Caco-2 (cell line): ENCODE measurements around the gene CLMP. TPM values are rescaled to one million over a fixed set of nuclear protein-coding genes. Genes with fewer than 3 reads are reported as not detected.

Experiments used
- BruUV-seq: library from RNA; stranded (reverse); fragments of 400-500 nt; replicated peaks from 2 replicates; lab custom pipeline; 2021; lab: Mats Ljungman, UMichigan
- CTCF ChIA-PET: fragments of 300-600 bp; sonication (Branson Sonifier 250); formaldehyde crosslinking; loops from one replicate; lab custom pipeline; 2022; ENCODE audit warnings: antibody characterized with exemption; lab: Charles Lee
- POLR2A ChIA-PET: fragments of 300-600 bp; sonication (Branson Sonifier 250); formaldehyde crosslinking; loops from one replicate; lab custom pipeline; 2022; ENCODE audit warnings: antibody characterized with exemption; lab: Charles Lee
- DNase-seq, 2 experiments: peaks; one replicate each; pipeline versions ENCODE4 v3.0.0 to v3.0.0-alpha.2; 2020 to 2022
- H3K27me3 ChIP-seq: replicated peaks from 2 replicates; pipeline ENCODE4 v1.6.0; 2011; ENCODE audit warnings: low read length; ENCODE audit not compliant: control insufficient read depth, insufficient read depth
- H3K36me3 ChIP-seq: 2 replicates; pipeline ENCODE4 v1.5.1; 2011; ENCODE audit warnings: low read length; ENCODE audit not compliant: control insufficient read depth, insufficient read depth
- H3K4me1 ChIP-seq: fragments of 250-450 bp; sonication (Bioruptor Pico); 2 replicates; pipeline ENCODE4 v1.5.1; 2020; ENCODE audit warnings: mild to moderate bottlenecking
- H3K4me3 ChIP-seq: 2 replicates; pipeline ENCODE4 v1.5.1; 2011; ENCODE audit warnings: low read depth, mild to moderate bottlenecking, control low read depth, low read length
- H3K9me3 ChIP-seq: fragments of 250-450 bp; sonication (Bioruptor Pico); 2 replicates; pipeline ENCODE4 v1.5.1; 2020; ENCODE audit warnings: mild to moderate bottlenecking, moderate library complexity
- H3K27ac Mint-ChIP-seq: one replicate; pipeline ENCODE4 v1.8.0; 2022; ENCODE audit warnings: mixed read lengths; ENCODE audit not compliant: unreplicated experiment
- H3K27me3 Mint-ChIP-seq: one replicate; pipeline ENCODE4 v1.8.0; 2022; ENCODE audit warnings: mixed read lengths; ENCODE audit not compliant: insufficient read depth, unreplicated experiment
- H3K36me3 Mint-ChIP-seq: one replicate; pipeline ENCODE4 v1.8.0; 2022; ENCODE audit warnings: mild to moderate bottlenecking, mixed read lengths; ENCODE audit not compliant: insufficient read depth, unreplicated experiment
- H3K4me1 Mint-ChIP-seq: one replicate; pipeline ENCODE4 v1.8.0; 2022; ENCODE audit warnings: low read depth, mixed read lengths; ENCODE audit not compliant: unreplicated experiment
- H3K4me3 Mint-ChIP-seq: one replicate; pipeline ENCODE4 v1.8.0; 2022; ENCODE audit warnings: mild to moderate bottlenecking, moderate library complexity, mixed read lengths; ENCODE audit not compliant: unreplicated experiment
- H3K9me3 Mint-ChIP-seq: one replicate; pipeline ENCODE4 v1.8.0; 2022; ENCODE audit warnings: mixed read lengths; ENCODE audit not compliant: unreplicated experiment
- CTCF ChIP-seq, 2 experiments: fragments of 200-600 bp in 1 of 2; IDR thresholded peaks; 1 replicate in 1 of 2; 2 replicates in 1 of 2; pipeline versions ENCODE4 v1.5.1 to v1.8.0; 2011 to 2022; ENCODE audit warnings: antibody characterized with exemption in 1 of 2, control low read depth in 1 of 2, inconsistent platforms in 1 of 2, low read depth in 1 of 2, low read length in 1 of 2, mild to moderate bottlenecking in 1 of 2, moderate library complexity in 1 of 2; ENCODE audit not compliant: insufficient read depth in 1 of 2, severe bottlenecking in 1 of 2, unreplicated experiment in 1 of 2
- intact Hi-C: fragments of 100-400 bp; cut with micrococcal nuclease; formaldehyde crosslinking; loops from one replicate; pipeline ENCODE4 v1.10.0; 2022; ENCODE audit not compliant: unreplicated experiment
- total RNA-seq: library from RNA; stranded (reverse); gene quantifications from 2 replicates; pipeline ENCODE4 v1.2.3, GENCODE V29; 2022

CLMP gene
- total RNA-seq, 1 experiment from 2014 or later: 58.9 TPM

- H3K9me3 Mint-ChIP-seq: no peaks in the 10 kb centered on the region
- H3K36me3 ChIP-seq: no peaks in the 10 kb centered on the region
- H3K9me3 ChIP-seq: no peaks in the 10 kb centered on the region
- no peak overlapping the region for H3K4me3 Mint-ChIP-seq
- no peak overlapping the region for H3K4me3 ChIP-seq
- POLR2A ChIA-PET: interaction anchor here (1.0 kb wide), 1 partner anchor 53 kb away, joined by 4 read pairs; no protein-coding TSS in a partner anchor
- DNase-seq: no peak
- no peaks in the 10 kb centered on the region for H3K36me3 Mint-ChIP-seq
- CTCF ChIA-PET: interaction anchor here (0.9 kb wide), 1 partner anchor 131 kb away, joined by 3 read pairs; no protein-coding TSS in a partner anchor
- TF ChIP-seq CTCF (IDR thresholded peaks at IDR 0.05; ENCODE audit: insufficient read depth in 1 of 2, low read depth in 1 of 2, low read length in 1 of 2, severe bottlenecking in 1 of 2, unreplicated experiment in 1 of 2): no peak
- no peaks in the 10 kb centered on the region for H3K4me1 Mint-ChIP-seq
- H3K27me3 ChIP-seq: no peaks in the 10 kb centered on the region
- no peaks in the 10 kb centered on the region for H3K27me3 Mint-ChIP-seq
- no peaks in the 10 kb centered on the region for H3K4me1 ChIP-seq
- BruUV-seq: no TSS peak
- no peak overlapping the region for H3K27ac Mint-ChIP-seq
- intact Hi-C loops: no loop called here
These were observed 78.6 kb downstream of the CLMP start for GRCh38 chr11:123116486-123116885.

GRCh38 chr11:123111465-123111864 lies 83.6 kb downstream of the CLMP start:
- DNase-seq: peak in 1 of 2 experiments; percentile 64
- POLR2A ChIA-PET: interaction anchor here (0.6 to 0.9 kb wide), 2 partner anchors 49 to 150 kb away, joined by 3 to 5 read pairs; partner anchors contain the start of gene HSPA8
- H3K4me3 Mint-ChIP-seq: no peak overlapping the region
- H3K4me3 ChIP-seq: no peak overlapping the region
- CTCF ChIA-PET: interaction anchor here (0.6 to 6.8 kb wide), 8 partner anchors 8 to 152 kb away, joined by 3 to 98 read pairs (median 6); no protein-coding TSS in a partner anchor
- peak; percentile 84 to 86 for TF ChIP-seq CTCF (IDR thresholded peaks at IDR 0.05; ENCODE audit: insufficient read depth in 1 of 2, low read depth in 1 of 2, low read length in 1 of 2, severe bottlenecking in 1 of 2, unreplicated experiment in 1 of 2)
- no peaks in the 10 kb centered on the region for H3K27me3 Mint-ChIP-seq
- intact Hi-C loops: loop anchor here (1.0 to 2.0 kb wide), 3 partner anchors 55 to 150 kb away; no protein-coding TSS in a partner anchor
- H3K27ac Mint-ChIP-seq: no peak overlapping the region
- no peaks in the 10 kb centered on the region for H3K27me3 ChIP-seq
- no TSS peak for BruUV-seq
- H3K4me1 Mint-ChIP-seq: peaks cover 13% of the 10 kb centered on the region
- H3K36me3 Mint-ChIP-seq: peaks cover 11% of the 10 kb centered on the region
- no peaks in the 10 kb centered on the region for H3K9me3 ChIP-seq
- H3K4me1 ChIP-seq: peaks cover 13% of the 10 kb centered on the region
- no peaks in the 10 kb centered on the region for H3K9me3 Mint-ChIP-seq
- H3K36me3 ChIP-seq: no peaks in the 10 kb centered on the region

GRCh38 chr11:123110397-123110796 lies 84.7 kb downstream of the CLMP start:
- TF ChIP-seq CTCF (IDR thresholded peaks at IDR 0.05; ENCODE audit: insufficient read depth in 1 of 2, low read depth in 1 of 2, low read length in 1 of 2, severe bottlenecking in 1 of 2, unreplicated experiment in 1 of 2): no peak
- no peaks in the 10 kb centered on the region for H3K27me3 Mint-ChIP-seq
- H3K27ac Mint-ChIP-seq: no peak overlapping the region
- H3K9me3 Mint-ChIP-seq: no peaks in the 10 kb centered on the region
- no peak overlapping the region for H3K4me3 Mint-ChIP-seq
- intact Hi-C loops: loop anchor here (2.0 kb wide), 1 partner anchor 56 kb away; no protein-coding TSS in a partner anchor
- H3K36me3 Mint-ChIP-seq: peaks cover 13% of the 10 kb centered on the region
- peaks cover 13% of the 10 kb centered on the region for H3K4me1 Mint-ChIP-seq
- H3K27me3 ChIP-seq: no peaks in the 10 kb centered on the region
- POLR2A ChIA-PET: no interaction called here
- no peaks in the 10 kb centered on the region for H3K36me3 ChIP-seq
- H3K9me3 ChIP-seq: no peaks in the 10 kb centered on the region
- no peak overlapping the region for H3K4me3 ChIP-seq
- peaks cover 13% of the 10 kb centered on the region for H3K4me1 ChIP-seq
- CTCF ChIA-PET: interaction anchor here (1.6 to 6.8 kb wide), 4 partner anchors 7 to 151 kb away, joined by 4 to 98 read pairs (median 20); no protein-coding TSS in a partner anchor
- BruUV-seq: no TSS peak
- DNase-seq: no peak
